ENCODE data around the gene SIPA1L3.

The SIPA1L3 gene

DNA sequence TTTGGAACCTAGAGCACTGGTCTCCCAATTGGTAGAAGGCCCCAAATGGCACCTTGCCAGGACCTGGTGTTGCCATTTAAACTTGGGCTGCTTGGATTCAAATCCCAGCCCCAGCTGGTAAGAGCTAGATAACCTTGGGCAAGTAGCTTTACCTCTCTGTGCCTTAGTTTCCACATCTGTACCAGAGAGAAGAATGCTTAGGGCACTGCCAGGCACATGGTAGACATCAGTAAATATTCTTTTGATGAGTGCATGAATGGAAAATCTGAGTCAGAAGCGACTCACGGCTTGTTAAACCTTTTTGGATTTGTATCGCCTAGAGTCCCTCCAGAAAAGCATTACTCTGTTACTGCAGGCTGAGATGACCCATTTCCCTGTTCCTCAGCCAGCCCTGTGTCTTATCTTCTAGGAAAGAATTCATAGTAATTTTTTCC is 90.9 kb downstream of the SIPA1L3 start:
- DNase-seq (ENCODE audit: insufficient read length, low spot score) (no peak), FAIRE-seq (no peak)
- TF ChIP-seq, protein P1, sequence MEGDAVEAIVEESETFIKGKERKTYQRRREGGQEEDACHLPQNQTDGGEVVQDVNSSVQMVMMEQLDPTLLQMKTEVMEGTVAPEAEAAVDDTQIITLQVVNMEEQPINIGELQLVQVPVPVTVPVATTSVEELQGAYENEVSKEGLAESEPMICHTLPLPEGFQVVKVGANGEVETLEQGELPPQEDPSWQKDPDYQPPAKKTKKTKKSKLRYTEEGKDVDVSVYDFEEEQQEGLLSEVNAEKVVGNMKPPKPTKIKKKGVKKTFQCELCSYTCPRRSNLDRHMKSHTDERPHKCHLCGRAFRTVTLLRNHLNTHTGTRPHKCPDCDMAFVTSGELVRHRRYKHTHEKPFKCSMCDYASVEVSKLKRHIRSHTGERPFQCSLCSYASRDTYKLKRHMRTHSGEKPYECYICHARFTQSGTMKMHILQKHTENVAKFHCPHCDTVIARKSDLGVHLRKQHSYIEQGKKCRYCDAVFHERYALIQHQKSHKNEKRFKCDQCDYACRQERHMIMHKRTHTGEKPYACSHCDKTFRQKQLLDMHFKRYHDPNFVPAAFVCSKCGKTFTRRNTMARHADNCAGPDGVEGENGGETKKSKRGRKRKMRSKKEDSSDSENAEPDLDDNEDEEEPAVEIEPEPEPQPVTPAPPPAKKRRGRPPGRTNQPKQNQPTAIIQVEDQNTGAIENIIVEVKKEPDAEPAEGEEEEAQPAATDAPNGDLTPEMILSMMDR (IDR thresholded peaks at IDR 0.05; ENCODE audit: insufficient read depth, missing control alignments), result no peak

DNA sequence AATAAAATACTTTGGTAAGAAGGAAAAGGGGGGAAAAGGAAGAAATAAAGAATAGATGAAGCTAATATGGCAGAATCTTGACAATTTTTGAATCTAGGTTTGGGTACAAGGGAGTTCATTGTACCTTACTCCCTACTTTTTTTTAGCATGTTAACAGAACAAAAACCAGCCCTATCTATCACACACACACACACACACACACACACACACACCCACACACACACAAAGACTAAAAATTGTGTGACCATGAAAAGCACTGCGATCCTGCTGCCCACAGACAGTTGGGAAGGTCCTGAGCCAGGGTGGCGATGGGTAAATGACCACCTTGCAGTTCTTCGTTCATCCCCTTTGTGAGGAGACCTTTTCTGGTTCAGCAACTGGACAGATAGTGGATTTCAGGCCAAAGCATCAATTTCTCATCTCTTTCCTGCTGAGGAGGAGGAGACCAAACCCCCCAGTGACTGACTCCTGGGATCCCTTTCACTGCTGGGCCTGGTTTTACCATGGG is 91.8 kb downstream of the SIPA1L3 start:
- no peak for DNase-seq (ENCODE audit: insufficient read length, low spot score)
- no peak for FAIRE-seq
- TF ChIP-seq, protein P1 (IDR thresholded peaks at IDR 0.05; ENCODE audit: insufficient read depth, missing control alignments), result no peak

DNA sequence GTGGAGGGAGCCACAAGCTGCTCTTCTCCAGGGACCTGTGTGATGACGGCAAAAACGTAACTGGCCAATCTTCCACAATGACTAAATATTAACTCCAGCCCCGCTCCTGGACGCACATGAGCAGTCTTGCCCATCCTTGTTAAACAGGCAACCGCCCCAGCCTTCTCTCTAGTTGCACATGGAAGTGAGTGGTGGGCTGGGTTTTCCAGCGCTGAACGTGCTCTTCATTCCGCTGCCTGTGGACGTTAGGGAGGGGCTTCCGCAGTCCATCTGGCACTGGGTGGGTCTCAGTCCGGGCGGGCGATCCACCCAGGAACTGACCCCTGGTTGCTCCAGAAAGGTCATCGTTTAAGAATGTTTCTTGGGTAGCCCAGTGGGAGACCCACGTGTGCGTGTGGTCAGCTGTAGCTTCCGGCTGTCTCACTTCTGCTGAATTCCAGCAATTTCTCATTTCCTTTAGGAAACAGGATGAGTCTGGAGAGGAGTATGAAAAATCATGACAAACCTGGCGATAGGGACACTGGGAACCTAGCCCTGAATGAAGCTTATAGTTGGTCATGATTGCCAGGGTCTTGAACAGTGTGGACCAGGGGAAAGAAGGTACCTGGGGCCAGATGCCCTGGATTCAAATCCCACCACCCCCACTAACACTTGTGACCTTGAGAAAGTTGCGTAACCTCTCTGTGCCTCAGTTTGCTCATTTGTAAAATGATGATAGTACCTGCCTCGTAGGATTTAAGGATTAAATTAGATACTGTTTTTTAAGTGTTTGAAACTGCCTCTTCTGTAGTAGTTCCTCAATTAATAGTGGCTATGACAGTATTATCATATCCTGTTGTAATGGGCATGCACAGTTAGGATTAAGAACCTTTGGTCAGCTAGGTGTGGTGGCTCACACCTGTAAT is 92.6 kb downstream of the SIPA1L3 start:
- no peak for FAIRE-seq
- no peak for DNase-seq (ENCODE audit: insufficient read length, low spot score)
- TF ChIP-seq, protein P1 (IDR thresholded peaks at IDR 0.05; ENCODE audit: insufficient read depth, missing control alignments), result no peak

DNA sequence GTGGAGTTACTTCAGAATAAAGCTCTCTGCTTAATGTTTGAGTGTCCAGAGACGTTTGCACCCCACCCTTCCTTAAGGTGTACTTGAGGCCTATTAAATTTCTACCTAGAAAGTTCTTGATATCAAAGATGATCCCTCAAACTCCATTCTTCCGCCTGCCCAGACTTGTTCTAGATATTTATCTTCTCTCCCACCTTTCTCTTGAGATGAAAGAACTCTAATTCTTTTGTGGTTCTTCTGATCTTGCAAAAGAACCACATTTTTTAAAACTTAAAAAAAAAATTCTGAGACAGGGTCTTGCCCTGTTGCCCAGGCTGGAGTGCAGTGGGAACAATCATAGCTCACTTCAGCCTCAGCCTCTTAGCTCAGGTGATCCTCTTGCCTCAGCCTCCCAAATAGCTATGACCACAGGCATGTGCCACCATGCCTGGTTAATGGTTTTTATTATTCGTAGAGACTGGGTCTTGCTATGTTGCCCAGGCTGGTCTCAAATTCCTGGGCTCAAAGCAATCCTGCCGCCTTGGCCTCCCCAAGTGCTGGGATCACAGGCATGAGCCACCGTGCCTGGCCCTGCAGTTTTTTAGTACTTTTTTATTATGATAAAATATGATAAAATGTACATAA is 94.3 kb downstream of the SIPA1L3 start:
- no peak for DNase-seq (ENCODE audit: insufficient read length, low spot score)
- FAIRE-seq, result no peak
- TF ChIP-seq, protein P1 (IDR thresholded peaks at IDR 0.05; ENCODE audit: insufficient read depth, missing control alignments), result no peak

DNA sequence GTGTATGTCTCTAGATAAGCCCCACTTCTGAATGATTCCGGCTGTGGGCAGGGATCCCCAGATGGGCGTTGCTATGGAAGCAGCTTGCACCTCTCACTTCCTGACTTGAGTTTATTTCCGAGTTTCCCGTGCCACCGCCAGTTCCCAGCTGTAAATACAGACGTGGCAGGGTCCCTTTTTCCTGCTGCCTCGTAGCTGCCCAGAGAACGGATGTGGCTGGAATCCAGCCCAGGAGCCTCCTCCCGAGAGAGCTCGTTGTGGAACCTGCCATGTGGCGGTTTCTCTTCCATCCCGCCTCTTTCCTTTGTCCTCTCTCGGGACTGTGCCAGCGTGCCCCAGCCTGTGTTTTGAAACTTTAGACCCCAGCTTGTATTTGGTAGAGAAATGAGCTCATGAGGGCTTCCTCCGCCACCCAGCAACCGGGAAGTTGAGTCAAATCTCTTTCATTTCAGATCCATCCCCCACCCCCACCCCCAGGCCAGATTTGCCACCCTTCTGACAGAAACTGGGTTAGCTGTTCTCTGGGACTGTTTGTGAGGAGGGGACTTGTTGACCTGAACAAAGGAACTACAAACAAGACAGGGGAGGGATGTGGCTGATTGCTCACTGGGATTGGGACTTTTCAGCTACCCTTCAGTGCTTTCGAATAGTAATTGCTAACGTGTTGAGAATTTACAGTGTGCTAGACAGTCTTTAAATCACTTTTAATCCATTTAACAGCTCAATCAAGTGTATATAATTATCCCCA is 96.6 kb downstream of the SIPA1L3 start:
- FAIRE-seq, result no peak
- TF ChIP-seq, protein P1 (IDR thresholded peaks at IDR 0.05; ENCODE audit: insufficient read depth, missing control alignments), result no peak
- no peak for DNase-seq (ENCODE audit: insufficient read length, low spot score)

DNA sequence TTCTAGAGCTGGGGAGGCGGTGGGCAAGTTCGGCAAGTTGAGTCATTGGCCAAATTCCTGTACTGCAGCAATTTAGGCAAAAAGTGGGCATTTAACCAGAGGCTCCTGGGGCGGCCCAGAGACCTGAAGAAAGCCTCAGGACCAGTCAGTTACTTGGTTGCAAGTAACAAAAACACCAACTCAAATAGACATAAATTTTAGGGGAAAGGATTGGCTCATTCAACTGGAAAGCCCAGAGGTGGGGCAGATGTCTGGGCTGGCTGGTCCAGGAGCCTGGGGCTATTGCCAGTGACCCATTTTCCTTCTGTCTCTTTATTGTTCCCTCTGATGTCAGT is 97.1 kb downstream of the SIPA1L3 start:
- no peak for FAIRE-seq

More for the DNA sequence above, 97.1 kb downstream of the SIPA1L3 start:
- TF ChIP-seq, protein P1 (IDR thresholded peaks at IDR 0.05; ENCODE audit: insufficient read depth, missing control alignments), result no peak
- no peak for DNase-seq (ENCODE audit: insufficient read length, low spot score)

All from D721Med (cell line).